HG03196 (cell line): ENCODE measurements around the gene EP400.

ENCODE experiments used
- ATAC-seq: cut with Tn5 transposase; IDR thresholded peaks from one replicate; pipeline ENCODE4 v1.9.1; 2021; ENCODE audit not compliant: unreplicated experiment

Gene EP400, protein sequence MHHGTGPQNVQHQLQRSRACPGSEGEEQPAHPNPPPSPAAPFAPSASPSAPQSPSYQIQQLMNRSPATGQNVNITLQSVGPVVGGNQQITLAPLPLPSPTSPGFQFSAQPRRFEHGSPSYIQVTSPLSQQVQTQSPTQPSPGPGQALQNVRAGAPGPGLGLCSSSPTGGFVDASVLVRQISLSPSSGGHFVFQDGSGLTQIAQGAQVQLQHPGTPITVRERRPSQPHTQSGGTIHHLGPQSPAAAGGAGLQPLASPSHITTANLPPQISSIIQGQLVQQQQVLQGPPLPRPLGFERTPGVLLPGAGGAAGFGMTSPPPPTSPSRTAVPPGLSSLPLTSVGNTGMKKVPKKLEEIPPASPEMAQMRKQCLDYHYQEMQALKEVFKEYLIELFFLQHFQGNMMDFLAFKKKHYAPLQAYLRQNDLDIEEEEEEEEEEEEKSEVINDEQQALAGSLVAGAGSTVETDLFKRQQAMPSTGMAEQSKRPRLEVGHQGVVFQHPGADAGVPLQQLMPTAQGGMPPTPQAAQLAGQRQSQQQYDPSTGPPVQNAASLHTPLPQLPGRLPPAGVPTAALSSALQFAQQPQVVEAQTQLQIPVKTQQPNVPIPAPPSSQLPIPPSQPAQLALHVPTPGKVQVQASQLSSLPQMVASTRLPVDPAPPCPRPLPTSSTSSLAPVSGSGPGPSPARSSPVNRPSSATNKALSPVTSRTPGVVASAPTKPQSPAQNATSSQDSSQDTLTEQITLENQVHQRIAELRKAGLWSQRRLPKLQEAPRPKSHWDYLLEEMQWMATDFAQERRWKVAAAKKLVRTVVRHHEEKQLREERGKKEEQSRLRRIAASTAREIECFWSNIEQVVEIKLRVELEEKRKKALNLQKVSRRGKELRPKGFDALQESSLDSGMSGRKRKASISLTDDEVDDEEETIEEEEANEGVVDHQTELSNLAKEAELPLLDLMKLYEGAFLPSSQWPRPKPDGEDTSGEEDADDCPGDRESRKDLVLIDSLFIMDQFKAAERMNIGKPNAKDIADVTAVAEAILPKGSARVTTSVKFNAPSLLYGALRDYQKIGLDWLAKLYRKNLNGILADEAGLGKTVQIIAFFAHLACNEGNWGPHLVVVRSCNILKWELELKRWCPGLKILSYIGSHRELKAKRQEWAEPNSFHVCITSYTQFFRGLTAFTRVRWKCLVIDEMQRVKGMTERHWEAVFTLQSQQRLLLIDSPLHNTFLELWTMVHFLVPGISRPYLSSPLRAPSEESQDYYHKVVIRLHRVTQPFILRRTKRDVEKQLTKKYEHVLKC (N-terminal part only)

GRCh38 chr12:131949431-131950181, at the start of gene EP400:
TSS of gene EP400 (plus strand) at chr12:131949942. CDS start at chr12:131960620, 10,678 bp downstream.
- peak; percentile 90 for ATAC-seq

GRCh38 chr12:131900397-131900796, 49.3 kb upstream of the EP400 start:
- ATAC-seq = no peak

DNA sequence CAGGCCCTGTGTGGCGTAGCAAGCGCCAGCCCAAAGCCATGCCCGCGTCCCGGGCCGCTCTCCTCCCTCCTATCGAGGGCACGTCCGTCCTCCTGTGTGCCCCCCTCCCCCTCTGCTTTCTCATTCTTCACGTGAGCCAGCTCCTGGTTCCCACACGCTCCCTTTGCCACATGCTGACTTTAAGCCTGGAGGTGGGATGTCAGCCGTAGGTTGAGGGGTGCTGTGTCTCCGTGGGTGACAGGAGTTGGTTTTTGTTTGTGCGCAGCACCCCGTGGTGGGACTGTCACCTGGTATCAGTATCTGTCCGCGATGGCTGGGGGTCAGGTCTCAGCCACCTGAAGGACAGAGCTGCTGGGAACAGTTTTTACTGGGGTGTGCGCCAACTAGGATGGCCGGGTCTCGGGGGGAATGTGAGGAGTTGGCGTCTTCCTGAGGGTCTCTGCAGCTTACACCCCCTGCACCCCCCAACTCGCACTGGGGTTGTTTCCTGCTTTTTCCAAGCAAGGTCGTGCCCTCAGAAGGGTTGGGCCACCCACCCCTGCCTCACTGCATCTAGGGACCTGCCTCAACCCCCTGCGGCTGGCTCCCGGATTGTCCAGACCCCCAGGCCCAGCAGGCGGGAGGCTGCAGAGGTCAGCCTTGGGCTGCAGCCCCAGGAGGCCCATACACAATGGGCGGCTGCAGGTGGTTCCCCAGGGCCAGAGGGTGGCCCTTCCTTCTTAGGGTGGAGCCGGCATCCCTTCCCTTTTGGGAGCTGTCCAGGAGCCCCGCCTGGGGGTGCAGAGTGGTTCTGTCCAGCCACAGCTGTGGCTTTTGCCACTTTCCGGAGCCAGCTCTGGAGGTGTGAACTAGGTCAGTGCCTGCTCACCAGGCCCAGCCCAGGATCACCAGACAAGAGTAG, 48.1 kb upstream of the EP400 start:
- ATAC-seq = no peak

DNA sequence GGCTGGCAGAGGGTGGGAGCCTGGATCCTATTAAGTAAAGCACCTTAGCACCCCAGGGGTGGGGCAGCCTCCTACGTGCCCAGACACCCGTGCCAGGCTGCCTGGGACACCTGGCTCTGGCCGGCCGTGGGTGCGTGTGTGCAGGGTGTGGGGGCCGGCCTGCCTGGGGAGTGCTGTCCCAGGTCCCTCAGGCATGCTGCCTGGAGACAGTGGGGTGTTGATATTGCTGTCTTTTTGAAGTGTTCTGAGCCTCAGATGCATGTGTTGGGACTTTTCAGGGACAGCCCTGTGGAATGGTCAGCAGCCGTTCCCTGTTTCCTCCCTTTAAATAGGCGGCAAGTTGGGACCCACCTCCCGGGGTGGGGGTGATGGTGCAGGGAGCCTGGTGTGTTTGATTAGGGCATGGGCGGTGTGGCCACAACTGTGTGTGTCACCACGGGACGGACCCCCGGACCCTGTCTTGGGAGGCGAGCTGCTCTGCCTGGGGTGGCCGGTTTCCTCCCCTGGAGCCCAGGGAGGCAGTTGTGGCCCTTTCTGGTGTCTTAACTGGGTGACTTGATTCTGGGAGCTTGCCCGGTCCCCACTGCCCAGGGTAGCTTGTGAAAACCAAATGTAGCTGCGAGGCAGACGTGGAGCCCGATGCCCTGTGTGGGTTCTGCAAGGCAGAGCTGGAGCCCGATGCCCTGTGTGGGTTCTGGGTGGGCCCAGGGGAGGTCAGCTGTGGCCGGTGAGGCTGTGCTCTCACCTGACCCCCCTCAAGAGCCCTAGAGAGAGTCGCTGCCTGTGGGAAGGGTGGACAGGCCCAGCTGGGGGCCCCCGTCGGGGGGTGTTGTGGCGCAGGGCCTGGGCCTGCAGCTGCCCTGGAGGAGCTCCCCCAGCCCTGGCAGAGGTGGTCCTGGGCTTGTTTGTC, 47.2 kb upstream of the EP400 start:
- ATAC-seq = no peak

DNA sequence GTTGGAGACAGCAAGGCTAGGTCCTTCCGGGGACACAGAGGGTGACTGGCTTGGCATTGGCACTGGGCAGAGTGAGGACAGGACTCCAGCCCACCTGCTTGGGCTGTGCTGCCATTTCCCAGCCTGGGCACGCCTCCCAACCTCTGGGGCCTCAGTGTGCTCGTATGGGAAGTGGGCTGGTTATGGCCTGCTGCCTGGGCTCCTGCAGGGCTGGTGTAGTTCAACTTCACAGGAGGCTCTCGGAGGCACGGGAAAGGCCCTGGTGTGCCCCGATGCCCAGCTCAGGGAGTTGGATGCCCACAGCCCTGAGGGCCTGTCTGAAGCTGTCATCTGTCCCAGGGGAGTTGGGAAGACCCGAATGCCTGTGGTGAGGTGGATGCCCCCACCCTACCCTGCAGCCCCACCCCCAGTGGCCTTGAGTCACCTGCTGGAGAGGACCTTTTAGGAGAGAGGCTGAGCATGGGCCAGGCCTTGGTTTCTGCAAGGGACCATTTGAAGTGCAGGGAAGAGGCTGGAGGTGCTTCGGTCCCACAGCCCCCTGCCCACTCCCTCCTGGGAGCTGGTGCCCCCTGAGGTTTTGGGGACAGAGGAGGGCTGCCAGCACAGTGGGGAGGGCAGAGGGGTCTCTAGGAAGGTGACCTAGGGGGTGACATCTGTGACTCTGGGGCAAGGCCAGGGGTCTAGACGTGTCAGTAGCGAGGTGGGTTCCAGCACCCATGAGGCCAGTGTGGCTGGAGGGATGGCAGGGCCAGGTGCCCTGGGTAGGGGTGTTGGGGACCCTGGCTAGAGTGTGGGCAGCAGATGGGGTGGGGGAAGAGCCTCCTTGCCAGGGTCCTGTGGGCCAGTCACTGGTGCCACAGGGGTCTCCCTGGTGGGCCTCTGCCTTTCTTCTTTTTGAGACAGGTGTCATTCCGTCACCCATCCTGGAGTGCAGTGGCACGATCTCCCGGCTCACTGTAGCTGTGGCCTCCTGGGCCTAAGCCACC, 46.2 kb upstream of the EP400 start:
- no peak for ATAC-seq

DNA sequence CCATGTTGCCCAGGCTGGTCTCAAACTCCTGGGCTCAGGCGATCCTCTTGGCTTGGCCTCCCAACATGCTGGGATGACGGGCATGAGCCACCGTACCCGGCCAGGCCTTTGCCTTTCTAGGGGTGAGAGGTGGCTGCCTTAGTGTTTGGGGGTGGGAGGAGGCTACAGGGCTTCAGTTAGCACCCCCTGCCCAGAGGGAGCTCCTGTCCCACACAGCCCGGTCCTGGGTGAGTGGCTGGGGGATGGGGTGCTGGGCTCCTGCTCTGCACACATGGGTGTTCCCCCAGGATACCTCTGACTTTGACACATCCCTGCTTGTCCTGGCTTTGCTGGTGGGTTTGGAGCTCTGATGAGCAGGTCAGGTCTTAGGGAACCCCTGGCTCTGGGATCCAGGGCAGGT, 45.4 kb upstream of the EP400 start:
- ATAC-seq = no peak

DNA sequence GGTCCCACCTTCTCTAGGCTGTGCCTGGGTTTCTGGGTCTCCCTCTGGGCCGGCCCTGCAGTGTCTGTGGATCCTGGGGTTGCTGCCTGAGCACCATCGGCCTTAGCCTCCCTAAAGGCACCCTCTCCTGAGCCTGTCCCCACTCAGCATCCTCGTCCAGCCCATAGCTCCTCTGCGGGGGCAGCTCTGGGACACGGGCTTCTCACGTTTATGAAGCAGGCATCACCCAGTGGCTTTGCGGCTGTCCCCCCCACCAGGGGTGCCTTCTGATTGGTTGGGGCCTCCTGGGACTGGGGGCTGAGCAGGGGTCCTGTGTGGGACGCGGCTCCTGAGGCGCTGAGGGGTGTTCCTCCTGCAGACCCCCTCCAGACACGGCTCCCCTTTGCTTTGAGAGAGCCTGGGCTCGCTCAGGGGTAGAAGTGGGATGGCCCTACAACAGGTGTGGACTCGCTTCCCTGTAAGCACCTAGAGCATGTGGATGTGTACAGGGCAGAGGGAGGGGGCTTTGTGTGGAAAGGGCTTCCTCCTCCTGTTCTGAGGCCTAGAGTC, 44.6 kb upstream of the EP400 start:
- ATAC-seq = no peak

DNA sequence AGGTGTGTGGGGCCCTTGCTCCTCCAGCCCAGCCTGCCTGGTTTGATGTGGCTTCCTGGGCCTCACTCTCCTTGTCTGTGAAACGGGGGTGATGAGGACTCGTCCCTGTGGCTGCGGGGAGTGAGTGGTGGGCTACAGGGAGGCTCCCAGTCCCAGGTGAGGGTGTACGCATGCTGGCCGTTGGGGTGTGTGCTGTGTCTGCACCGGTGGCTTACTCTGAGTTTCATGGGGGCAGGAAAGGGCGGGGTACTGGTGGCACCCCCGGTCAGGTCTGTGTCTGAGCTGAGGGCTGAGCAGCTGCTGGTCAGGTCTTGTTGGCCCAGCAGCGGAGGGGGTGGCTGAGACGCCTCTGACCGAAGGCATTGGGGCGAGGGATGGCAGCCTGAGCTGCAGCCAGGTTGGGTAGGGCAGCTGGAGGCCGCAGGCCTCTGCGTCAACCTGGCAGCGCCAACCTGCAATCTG, 44.1 kb upstream of the EP400 start:
- no peak for ATAC-seq

DNA sequence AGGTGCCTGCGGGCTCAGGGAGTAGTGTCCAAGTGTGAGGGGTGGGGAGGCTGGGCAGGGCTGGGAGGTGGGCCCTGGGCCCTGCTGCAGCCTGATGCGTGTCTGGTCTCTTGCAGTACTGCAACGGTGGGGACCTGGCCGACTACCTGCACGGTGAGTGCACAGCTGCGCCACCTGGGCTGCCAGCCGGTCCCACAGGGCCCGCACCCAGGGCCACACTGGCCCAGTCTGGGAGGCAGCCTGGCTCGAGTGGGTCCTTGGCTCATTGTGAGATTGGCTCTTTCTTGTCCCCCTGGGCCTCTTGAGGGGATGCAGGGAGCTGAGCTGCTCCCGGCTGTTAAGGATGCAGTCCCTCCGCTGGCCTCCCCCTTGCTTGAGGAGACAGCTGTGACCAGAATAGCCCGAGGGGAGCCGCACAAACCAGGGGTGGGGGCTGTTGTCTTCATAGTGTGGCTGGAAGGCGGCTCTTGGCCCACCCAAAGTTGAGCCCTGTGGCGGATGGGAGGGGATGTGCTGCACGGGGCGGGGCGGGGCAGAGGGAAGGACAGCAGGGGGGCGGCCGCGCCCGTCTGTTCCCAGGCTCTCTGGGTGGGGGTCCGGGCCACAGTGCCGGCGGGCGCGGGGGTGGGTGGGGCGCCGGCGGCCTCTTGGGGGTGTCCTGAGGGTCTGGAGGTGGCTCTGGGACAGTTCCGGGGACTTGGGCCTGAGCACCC, 42.2 kb upstream of the EP400 start:
- ATAC-seq = no peak

DNA sequence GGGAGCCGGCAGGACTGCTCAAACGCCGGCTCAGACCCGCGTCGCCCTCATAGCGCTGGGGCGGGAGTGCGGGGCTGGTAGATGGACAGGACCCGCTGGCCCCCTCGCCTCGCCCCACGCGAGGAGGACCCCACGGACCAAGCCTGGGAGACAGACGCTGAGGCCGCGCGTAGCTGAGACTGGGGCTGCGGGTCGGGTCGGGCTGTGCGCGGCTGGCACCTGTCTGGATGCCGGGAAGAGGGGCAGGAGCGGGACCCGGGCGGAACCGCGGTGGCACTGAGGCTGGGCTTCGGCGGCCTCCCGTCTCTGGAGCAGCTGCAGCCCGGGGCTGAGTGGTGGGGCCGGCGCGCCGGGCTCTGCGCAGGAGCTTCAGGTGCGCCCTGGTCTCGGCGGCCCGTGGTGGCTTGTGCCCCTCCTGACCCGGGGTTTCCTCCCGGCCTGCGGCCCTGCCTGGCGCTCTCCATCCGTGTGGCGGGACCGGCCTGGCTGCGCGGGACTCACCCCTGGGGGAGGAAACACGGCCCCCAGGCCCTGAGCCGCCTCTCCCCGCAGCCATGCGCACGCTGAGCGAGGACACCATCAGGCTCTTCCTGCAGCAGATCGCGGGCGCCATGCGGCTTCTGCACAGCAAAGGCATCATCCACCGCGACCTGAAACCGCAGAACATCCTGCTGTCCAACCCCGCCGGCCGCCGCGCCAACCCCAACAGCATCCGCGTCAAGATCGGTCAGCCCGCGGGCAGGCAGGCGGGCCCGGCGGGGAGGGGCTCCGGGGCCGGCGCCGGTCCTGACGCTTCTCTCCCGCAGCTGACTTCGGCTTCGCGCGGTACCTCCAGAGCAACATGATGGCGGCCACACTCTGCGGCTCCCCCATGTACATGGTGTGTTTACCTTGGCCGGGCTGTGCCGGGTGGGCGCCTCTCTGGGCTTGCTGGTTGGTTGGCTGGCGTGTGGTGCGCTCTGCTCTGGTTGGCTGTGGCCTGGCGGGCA, 41.4 kb upstream of the EP400 start:
- ATAC-seq = no peak

- no peak for ATAC-seq
Observed at GRCh38 chr12:131909081-131909751, 40.5 kb upstream of the EP400 start.

- no peak for ATAC-seq
Observed at GRCh38 chr12:131909752-131910219, 40.0 kb upstream of the EP400 start.

DNA sequence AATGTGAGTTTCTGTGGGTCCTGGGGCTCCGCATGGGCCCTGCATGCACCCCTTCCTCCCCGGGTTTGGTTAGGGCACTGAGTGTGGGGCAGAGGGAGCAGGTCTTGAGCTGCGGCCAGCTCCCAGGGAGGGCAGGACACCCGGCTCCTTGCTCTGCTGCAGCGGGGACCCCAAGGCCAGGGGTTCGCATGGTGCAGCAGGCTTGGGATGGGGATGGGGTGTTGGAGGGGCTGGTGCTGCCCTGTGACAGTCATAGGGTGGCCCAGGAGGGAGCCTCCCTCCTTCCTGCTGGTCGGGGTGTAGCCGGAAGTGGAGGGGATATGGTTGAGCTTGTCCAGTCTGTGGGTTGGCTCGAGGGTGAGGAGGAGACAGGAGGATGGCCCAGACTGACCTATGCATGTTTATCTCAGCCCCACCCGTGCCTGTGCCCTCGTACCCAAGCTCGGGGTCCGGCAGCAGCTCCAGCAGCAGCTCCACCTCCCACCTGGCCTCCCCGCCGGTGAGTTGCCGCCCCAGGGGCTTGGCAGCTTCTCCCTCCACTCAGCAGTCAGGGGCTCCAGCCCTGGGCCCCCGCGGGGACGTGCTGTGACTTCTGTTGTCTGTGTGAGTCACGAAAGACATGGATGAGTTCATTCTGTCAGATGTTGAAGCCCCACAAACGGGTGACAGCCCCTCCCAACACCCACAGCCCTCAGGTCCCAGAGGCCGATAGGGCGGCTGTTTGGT, 39.3 kb upstream of the EP400 start:
- ATAC-seq = no peak
